NOMO-1 treated with DMSO at 0.1 percent for 48 hours (cell line): ENCODE data around the gene PGAP1.

Experiments used
- DNase-seq: peaks from one replicate; lab custom pipeline; 2025; ENCODE audit not compliant: unreplicated experiment; lab: John Stamatoyannopoulos, UW

PGAP1 gene

GRCh38 chr2:196899976-196900375 lies 26.5 kb downstream of the PGAP1 start:
- no peak for DNase-seq

- DNase-seq: peak; percentile 3
Observed at GRCh38 chr2:196891136-196891535, 35.4 kb downstream of the PGAP1 start.

GRCh38 chr2:196887431-196887830 lies 39.1 kb downstream of the PGAP1 start:
- DNase-seq: no peak

- DNase-seq: no peak
Observed at GRCh38 chr2:196884368-196884767, 42.1 kb downstream of the PGAP1 start.

- DNase-seq: no peak
Observed at GRCh38 chr2:196876364-196876763, 50.1 kb downstream of the PGAP1 start.

GRCh38 chr2:196875414-196875813 lies 51.1 kb downstream of the PGAP1 start:
- DNase-seq: no peak

- DNase-seq: no peak
Observed at GRCh38 chr2:196873511-196873910, 53.0 kb downstream of the PGAP1 start.

GRCh38 chr2:196854629-196855028 lies 71.9 kb downstream of the PGAP1 start:
- no peak for DNase-seq

GRCh38 chr2:196853301-196854087 lies 73.0 kb downstream of the PGAP1 start:
- no peak for DNase-seq

- no peak for DNase-seq
Observed at GRCh38 chr2:196851088-196851487, 75.4 kb downstream of the PGAP1 start.

- DNase-seq: no peak
Observed at GRCh38 chr2:196849895-196850294, 76.6 kb downstream of the PGAP1 start.

GRCh38 chr2:196846295-196846694 lies 80.2 kb downstream of the PGAP1 start:
- no peak for DNase-seq

- DNase-seq: no peak
Observed at GRCh38 chr2:196845371-196845770, 81.1 kb downstream of the PGAP1 start.

GRCh38 chr2:196840171-196840570 lies 86.3 kb downstream of the PGAP1 start:
- no peak for DNase-seq

- no peak for DNase-seq
Observed at GRCh38 chr2:196839574-196839973, 86.9 kb downstream of the PGAP1 start.

- no peak for DNase-seq
Observed at GRCh38 chr2:196836440-196836839, 90.1 kb downstream of the PGAP1 start.

- DNase-seq: no peak
Observed at GRCh38 chr2:196830701-196831100, 95.8 kb downstream of the PGAP1 start.

GRCh38 chr2:196827356-196827755 lies 99.2 kb downstream of the PGAP1 start:
- no peak for DNase-seq

- no peak for DNase-seq
Observed at GRCh38 chr2:196823750-196824522, 102.6 kb downstream of the PGAP1 start.

- DNase-seq: no peak
Observed at GRCh38 chr2:196821195-196821594, 105.3 kb downstream of the PGAP1 start.

- DNase-seq: no peak
Observed at GRCh38 chr2:196809260-196809659, 117.2 kb downstream of the PGAP1 start, which contains the start of gene C2orf66. C2orf66 (minus strand) TSS chr2:196809355; CDS start chr2:196809336, 19 bp downstream.

GRCh38 chr2:196808083-196808665 lies 118.3 kb downstream of the PGAP1 start:
- no peak for DNase-seq
